Fibroblast of skin of left biceps (primary cell): Measurements from ENCODE around the gene GLMP.

Source experiments
- DNase-seq, 2 experiments: peaks; one replicate each; pipeline ENCODE4 v3.0.0-alpha.2; 2013; ENCODE audit warnings: low read depth in 2 of 2

The GLMP gene

GRCh38 chr1:156285437-156285836 is 10.0 kb downstream of the GLMP start:
- no peak for DNase-seq

GRCh38 chr1:156284757-156285156 is 10.7 kb downstream of the GLMP start:
- no peak for DNase-seq

GRCh38 chr1:156284112-156284511 is 11.4 kb downstream of the GLMP start, which contains the start of gene TMEM79:
TSS of gene TMEM79 (plus strand) at chr1:156284325. CDS start at chr1:156285227, 902 bp downstream.
- no peak for DNase-seq

- DNase-seq: no peak
Observed at GRCh38 chr1:156283521-156283920, 12.0 kb downstream of the GLMP start.

- peak; percentile 97 for DNase-seq
Observed at GRCh38 chr1:156282479-156283222, 12.8 kb downstream of the GLMP start, which contains the start of gene SMG5. TSS of gene SMG5 (minus strand) at chr1:156282825. CDS start at chr1:156282680, 145 bp downstream.

GRCh38 chr1:156281693-156282478 is 13.6 kb downstream of the GLMP start:
- DNase-seq: no peak

- no peak for DNase-seq
Observed at GRCh38 chr1:156281281-156281680, 14.2 kb downstream of the GLMP start.

GRCh38 chr1:156279837-156280236 is 15.6 kb downstream of the GLMP start:
- DNase-seq: no peak

GRCh38 chr1:156276966-156277381 is 18.5 kb downstream of the GLMP start:
- DNase-seq: no peak

- no peak for DNase-seq
Observed at GRCh38 chr1:156276532-156276931, 18.9 kb downstream of the GLMP start.

GRCh38 chr1:156270314-156270713 is 25.2 kb downstream of the GLMP start:
- DNase-seq: no peak

GRCh38 chr1:156268336-156268735 is 27.1 kb downstream of the GLMP start:
- no peak for DNase-seq

- DNase-seq: no peak
Observed at GRCh38 chr1:156266051-156266450, 29.4 kb downstream of the GLMP start.

GRCh38 chr1:156263288-156263655 is 32.2 kb downstream of the GLMP start:
- no peak for DNase-seq

- peak; percentile 21 to 35 for DNase-seq
Observed at GRCh38 chr1:156262461-156263287, 32.8 kb downstream of the GLMP start.

GRCh38 chr1:156260896-156261295 is 34.6 kb downstream of the GLMP start:
- DNase-seq: no peak

GRCh38 chr1:156259805-156260204 is 35.7 kb downstream of the GLMP start:
- DNase-seq: no peak

GRCh38 chr1:156258859-156259258 is 36.6 kb downstream of the GLMP start:
- no peak for DNase-seq

GRCh38 chr1:156257711-156258110 is 37.8 kb downstream of the GLMP start:
- no peak for DNase-seq

GRCh38 chr1:156253634-156254033 is 41.8 kb downstream of the GLMP start:
- no peak for DNase-seq

GRCh38 chr1:156251527-156251926 is 44.0 kb downstream of the GLMP start:
- DNase-seq: no peak

- no peak for DNase-seq
Observed at GRCh38 chr1:156249593-156249992, 45.9 kb downstream of the GLMP start.
